Stimulated activated CD4-positive, alpha-beta T cell treated with anti-CD3 and anti-CD28 coated beads, Interleukin-4, amount 100 ng/mL, for 1 hour (primary cell): Measurements from ENCODE around the gene OR2T34.
"Not testable (repeated sequence)": the region's sequence is repeated elsewhere in the genome, so short reads cannot be mapped to it uniquely, and the experiment has no call there.

Experiments used
- DNase-seq: peaks from one replicate; pipeline ENCODE4 v3.0.0-alpha.2; 2020

The OR2T34 gene

DNA sequence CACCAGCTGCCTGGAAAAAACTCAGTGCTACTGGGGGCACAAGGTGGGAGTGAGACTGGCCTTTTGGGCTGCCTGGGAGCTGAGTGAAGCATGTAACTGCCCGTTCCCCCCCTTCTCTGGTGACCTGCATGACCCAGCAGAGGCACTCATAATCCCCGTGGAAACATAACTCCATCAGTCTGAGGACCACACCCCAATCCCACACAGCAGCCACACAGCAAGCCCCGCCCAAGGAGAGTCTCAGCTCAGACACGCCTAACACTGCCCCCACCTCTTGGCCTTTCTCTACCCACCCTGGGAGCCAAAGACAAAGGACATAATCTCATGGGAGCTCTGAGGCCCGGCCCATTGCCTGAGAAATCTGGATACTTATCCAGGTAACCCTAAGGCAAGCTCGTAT is 23.5 kb downstream of the OR2T34 start:
- DNase-seq = not testable (repeated sequence)

GRCh38 chr1:248547383-248547782 is 27.2 kb downstream of the OR2T34 start:
- not testable (repeated sequence) for DNase-seq

GRCh38 chr1:248537449-248537848 is 37.1 kb downstream of the OR2T34 start:
- not testable (repeated sequence) for DNase-seq
